GM12878 (cell line): ENCODE measurements around the gene PCCA. TPM values are rescaled to one million over a fixed set of nuclear protein-coding genes. Genes with fewer than 3 reads are reported as not detected.

ENCODE experiments used
- ATAC-seq: fragments of 200-7000 bp; cut with Tn5 transposase; 3 replicates; pipeline ENCODE4 v1.9.1; 2020; ENCODE audit warnings: mild to moderate bottlenecking, moderate library complexity
- BruUV-seq: library from RNA; stranded (reverse); fragments of 400-500 nt; replicated peaks from 2 replicates; lab custom pipeline; 2021; lab: Mats Ljungman, UMichigan
- CTCF ChIA-PET: fragments of 300-600 bp; sonication (Branson Sonifier 250); formaldehyde crosslinking; extraction: SDS; loops from one replicate; lab custom pipeline; 2021; ENCODE audit warnings: inconsistent platforms; lab: Yijun Ruan, JAX
- POLR2A ChIA-PET: fragments of 350-600 bp; formaldehyde crosslinking; extraction: SDS; loops from one replicate; lab custom pipeline; 2021; ENCODE audit warnings: inconsistent platforms; lab: Charles Lee
- RAD21 ChIA-PET: fragments of 300-600 bp; sonication (Branson Sonifier 250); formaldehyde crosslinking; loops from one replicate; lab custom pipeline; 2023; ENCODE audit warnings: antibody characterized with exemption; ENCODE audit not compliant: unreplicated experiment; lab: Charles Lee
- SMC1A ChIA-PET: fragments of 300-600 bp; sonication (Branson Sonifier 250); formaldehyde crosslinking; loops from one replicate; lab custom pipeline; 2023; ENCODE audit not compliant: unreplicated experiment, uncharacterized antibody; lab: Charles Lee
- DNase-seq: peaks from one replicate; pipeline ENCODE4 v3.0.0-alpha.2; 2011; ENCODE audit warnings: low read depth, low spot score
- FAIRE-seq: peaks from 3 replicates; lab custom pipeline; 2011; peaks lifted over from hg19 to GRCh38; lab: Jason Lieb, UNC
- H2AFZ ChIP-seq: 2 replicates; pipeline ENCODE4 v1.6.0; 2011; ENCODE audit warnings: low read depth, low read length, control low read depth; ENCODE audit not compliant: control insufficient read depth
- H3K27ac ChIP-seq: 2 replicates; pipeline ENCODE4 v1.5.1; 2011; ENCODE audit warnings: control low read depth; ENCODE audit not compliant: control insufficient read depth, insufficient read depth
- H3K27me3 ChIP-seq, 2 experiments: replicated peaks in 1 of 2; 2 replicates each; pipeline versions ENCODE4 v1.6.0 to v1.6.1; 2011; ENCODE audit warnings: low read length in 1 of 2; ENCODE audit not compliant: control insufficient read depth in 2 of 2, insufficient read depth in 2 of 2
- H3K36me3 ChIP-seq, 2 experiments: 2 replicates each; pipeline ENCODE4 v1.5.1; 2011; ENCODE audit warnings: low read length in 1 of 2; ENCODE audit not compliant: control insufficient read depth in 2 of 2, insufficient read depth in 2 of 2
- H3K4me1 ChIP-seq: 2 replicates; pipeline ENCODE4 v1.6.1; 2011; ENCODE audit warnings: mild to moderate bottlenecking, low read length, moderate library complexity, mixed read lengths; ENCODE audit not compliant: control insufficient read depth, insufficient read depth
- H3K4me2 ChIP-seq: 2 replicates; pipeline ENCODE4 v1.6.0; 2011; ENCODE audit warnings: control low read depth; ENCODE audit not compliant: control insufficient read depth, insufficient read depth
- H3K4me3 ChIP-seq: fragments of 200-600 bp; sonication (generic); 2 replicates; pipeline ENCODE4 v1.5.1; 2016
- H3K79me2 ChIP-seq: 2 replicates; pipeline ENCODE4 v1.6.0; 2011; ENCODE audit warnings: low read length; ENCODE audit not compliant: control insufficient read depth, insufficient read depth
- H3K9ac ChIP-seq: 2 replicates; pipeline ENCODE4 v1.8.0; 2011; ENCODE audit warnings: low read length, control low read depth, mixed read lengths; ENCODE audit not compliant: control insufficient read depth, insufficient read depth
- H3K9me3 ChIP-seq: replicated peaks from 3 replicates; pipeline ENCODE4 v1.5.1; 2011; ENCODE audit warnings: mild to moderate bottlenecking, low read length; ENCODE audit not compliant: control insufficient read depth, insufficient read depth
- H4K20me1 ChIP-seq: 2 replicates; pipeline ENCODE4 v1.6.0; 2011; ENCODE audit not compliant: control insufficient read depth, insufficient read depth
- CHD1 ChIP-seq: IDR thresholded peaks from 2 replicates; pipeline ENCODE4 v1.6.1; 2012; ENCODE audit warnings: low read depth, low read length, improper control_type of control experiment
- EZH2 ChIP-seq: IDR thresholded peaks from 2 replicates; pipeline ENCODE4 v1.6.1; 2012; ENCODE audit warnings: low read depth, mild to moderate bottlenecking, control low read depth, inconsistent platforms, low read length, borderline replicate concordance; ENCODE audit not compliant: control insufficient read depth
- KDM1A ChIP-seq: fragments of 200-600 bp; sonication (generic); IDR thresholded peaks from 2 replicates; pipeline ENCODE4 v1.6.1; 2016; ENCODE audit warnings: borderline replicate concordance
- NFIC ChIP-seq: IDR thresholded peaks from 2 replicates; pipeline ENCODE4 v1.6.1; 2012; ENCODE audit warnings: low read depth, mild to moderate bottlenecking, inconsistent platforms, low read length, moderate library complexity
- SRF ChIP-seq, 2 experiments: IDR thresholded peaks; 2 replicates each; pipeline ENCODE4 v1.6.1; 2011; ENCODE audit warnings: low read depth in 2 of 2, low read length in 2 of 2, mild to moderate bottlenecking in 1 of 2, moderate library complexity in 1 of 2
- STAT1 ChIP-seq: fragments of 450-650 bp; conservative IDR thresholded peaks from 2 replicates; pipeline ENCODE4 v1.6.1; 2014; ENCODE audit warnings: antibody characterized with exemption, mild to moderate bottlenecking
- TCF7 ChIP-seq: IDR thresholded peaks from 2 replicates; pipeline ENCODE4 v1.6.1; 2014; ENCODE audit warnings: antibody characterized with exemption, borderline replicate concordance
- USF1 ChIP-seq: IDR thresholded peaks from 2 replicates; pipeline ENCODE4 v1.6.1; 2011; ENCODE audit warnings: borderline replicate concordance, low read depth, mild to moderate bottlenecking, moderate library complexity, mixed read lengths, low read length; ENCODE audit not compliant: insufficient read depth; ENCODE audit errors: extremely low read length
- ZBTB11 ChIP-seq: fragments of 450-650 bp; formaldehyde crosslinking; IDR thresholded peaks from 2 replicates; pipeline ENCODE4 v1.5.0; 2022; ENCODE audit warnings: mild to moderate bottlenecking, missing genetic modification characterization
- WGBS: methylation state at CpG from one replicate; pipeline ENCODE4 v1.1.6; 2016; ENCODE audit warnings: low lambda C conversion rate; ENCODE audit not compliant: insufficient replicate concordance, insufficient coverage; ENCODE audit errors: missing lambda C conversion rate; 5-methylcytosine and 5-hydroxymethylcytosine counted together
- in situ Hi-C: fragments of 300-500 bp; cut with MboI; formaldehyde crosslinking; loops from 9 replicates; pipeline ENCODE4 v1.14.3; 2018; ENCODE audit warnings: mixed read lengths
- intact Hi-C: fragments of 100-400 bp; cut with micrococcal nuclease; formaldehyde crosslinking; loops from one replicate; pipeline ENCODE4 v1.14.2; 2022; ENCODE audit not compliant: unreplicated experiment
- polyA plus RNA-seq, 11 experiments: library from polyadenylated mRNA; depleted of rRNA in 4 of 11; unstranded in 6 of 11; stranded (reverse) in 5 of 11; fragments of >200 nt; fragmentation: Nextera tagmentation in 4 of 11; fragmentation: Illumina TruSeq in 1 of 11; extraction: Ambion mirVana in 4 of 11; extraction: Trizol in 1 of 11; gene quantifications; 1 replicate in 1 of 11; 2 replicates in 10 of 11; pipeline versions ENCODE4 v1.2.1 to v1.2.3, GENCODE V29; 2011 to 2016; ENCODE audit warnings: inconsistent platforms in 2 of 11, missing spikeins in 2 of 11, low read depth in 1 of 11
- total RNA-seq, 4 experiments: library from RNA; depleted of rRNA in 3 of 4; stranded (reverse); fragments of >200 nt in 3 of 4; fragmentation: Illumina TruSeq in 1 of 4; extraction: Trizol in 1 of 4; gene quantifications; 2 replicates each; pipeline versions ENCODE4 v1.2.1 to v1.2.3, GENCODE V29; 2013 to 2021

Gene PCCA
- total and polyA plus RNA-seq, 10 of the 15 experiments (the other 5 are each of a cell fraction or from before 2014, with no cell fraction given) = 5.9 to 18.2 (median 12.4) TPM

DNA sequence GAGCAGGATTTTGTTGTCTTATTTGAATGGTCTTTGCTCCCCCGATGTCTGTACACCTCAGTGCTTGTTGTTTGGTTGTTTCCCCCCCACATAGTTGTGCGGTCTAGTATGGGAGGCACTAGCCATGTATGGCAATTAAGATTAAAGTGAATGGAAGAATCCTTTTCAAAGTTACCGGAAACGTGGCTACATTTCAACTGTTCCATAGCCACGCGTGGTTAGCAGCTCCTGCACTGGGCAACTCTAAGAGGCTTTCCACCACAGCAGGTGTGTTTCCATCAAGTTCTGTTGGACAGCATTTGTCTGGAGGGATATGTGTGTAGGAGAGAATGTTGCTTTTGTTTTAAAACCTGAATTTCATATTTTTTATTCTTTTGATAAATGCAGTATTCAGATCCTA is 252.4 kb downstream of the PCCA start:
- ChIA-PET POLR2A (no interaction called here), SMC1A (no interaction called here), CTCF (no interaction called here), RAD21 (no interaction called here)
- DNase-seq (no peak), FAIRE-seq (no peak), ATAC-seq (no peak)
- no peaks in the 10 kb centered on the region for H3K36me3 ChIP-seq
- H3K9ac ChIP-seq = no peak overlapping the region
- TF ChIP-seq EZH2 = no peak
- TF ChIP-seq CHD1 = no peak
- TF ChIP-seq USF1 = no peak
- no peak for TF ChIP-seq NFIC
- TF ChIP-seq TCF7 = no peak
- no peak for TF ChIP-seq ZBTB11 (CRISPR knock-in tag)
- no peak for TF ChIP-seq KDM1A
- no peak for TF ChIP-seq SRF (IDR thresholded peaks at IDR 0.05; ENCODE audit: low read depth in 2 of 2, low read length in 2 of 2)
- TF ChIP-seq STAT1 = no peak
- no peak overlapping the region for H3K4me2 ChIP-seq
- in situ Hi-C loops = no loop called here
- 98% methylated on average over 6 of the region's 6 CpGs for WGBS
- intact Hi-C loops = no loop called here
- H4K20me1 ChIP-seq = no peaks in the 10 kb centered on the region
- H3K27ac ChIP-seq = no peak overlapping the region
- no peaks in the 10 kb centered on the region for H3K4me1 ChIP-seq
- H3K9me3 ChIP-seq = no peaks in the 10 kb centered on the region
- H3K4me3 ChIP-seq = no peak overlapping the region
- no peaks in the 10 kb centered on the region for H3K27me3 ChIP-seq
- no TSS peak for BruUV-seq
- no peaks in the 10 kb centered on the region for H3K79me2 ChIP-seq
- H2AFZ ChIP-seq = no peak overlapping the region
